ENCODE data around the gene DDX10.

DNA sequence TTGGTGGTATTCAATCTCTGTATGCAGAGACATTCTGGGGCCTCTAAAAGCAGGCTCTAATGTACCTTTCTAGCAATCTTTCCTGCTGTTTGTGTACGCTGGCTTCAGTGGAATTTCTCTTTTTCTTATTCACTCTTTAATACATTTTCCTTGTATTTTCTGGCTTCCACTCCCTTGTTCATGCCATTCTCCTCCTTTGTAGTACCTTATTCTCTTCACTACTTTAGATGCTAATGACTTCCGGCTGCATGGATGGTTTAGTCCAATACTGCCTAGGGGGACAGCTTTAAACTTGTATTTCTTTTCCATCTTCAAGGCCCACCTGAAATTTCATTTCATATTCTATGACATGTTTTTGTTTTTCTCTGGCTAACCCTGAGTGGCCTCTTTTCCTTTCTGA is 40.2 kb downstream of the DDX10 start:
- TF ChIP-seq, protein P1, sequence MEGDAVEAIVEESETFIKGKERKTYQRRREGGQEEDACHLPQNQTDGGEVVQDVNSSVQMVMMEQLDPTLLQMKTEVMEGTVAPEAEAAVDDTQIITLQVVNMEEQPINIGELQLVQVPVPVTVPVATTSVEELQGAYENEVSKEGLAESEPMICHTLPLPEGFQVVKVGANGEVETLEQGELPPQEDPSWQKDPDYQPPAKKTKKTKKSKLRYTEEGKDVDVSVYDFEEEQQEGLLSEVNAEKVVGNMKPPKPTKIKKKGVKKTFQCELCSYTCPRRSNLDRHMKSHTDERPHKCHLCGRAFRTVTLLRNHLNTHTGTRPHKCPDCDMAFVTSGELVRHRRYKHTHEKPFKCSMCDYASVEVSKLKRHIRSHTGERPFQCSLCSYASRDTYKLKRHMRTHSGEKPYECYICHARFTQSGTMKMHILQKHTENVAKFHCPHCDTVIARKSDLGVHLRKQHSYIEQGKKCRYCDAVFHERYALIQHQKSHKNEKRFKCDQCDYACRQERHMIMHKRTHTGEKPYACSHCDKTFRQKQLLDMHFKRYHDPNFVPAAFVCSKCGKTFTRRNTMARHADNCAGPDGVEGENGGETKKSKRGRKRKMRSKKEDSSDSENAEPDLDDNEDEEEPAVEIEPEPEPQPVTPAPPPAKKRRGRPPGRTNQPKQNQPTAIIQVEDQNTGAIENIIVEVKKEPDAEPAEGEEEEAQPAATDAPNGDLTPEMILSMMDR (IDR thresholded peaks at IDR 0.05), result no peak
- TF ChIP-seq EP300 (IDR thresholded peaks at IDR 0.05) (no peak), POLR2A (IDR thresholded peaks at IDR 0.05; ENCODE audit: low read depth) (no peak)
